SK-N-SH (cell line): ENCODE results near the gene MGLL. TPM values are rescaled to one million over a fixed set of nuclear protein-coding genes. Genes with fewer than 3 reads are reported as not detected.

Experiments used
- CTCF ChIA-PET: fragments of 300-600, 350-600 bp; formaldehyde crosslinking; extraction: SDS; loops from one replicate; lab custom pipeline; 2021; lab: Yijun Ruan, JAX
- POLR2A ChIA-PET: fragments of 350-600 bp; sonication (Branson Sonifier 250); formaldehyde crosslinking; extraction: SDS; loops from one replicate; lab custom pipeline; 2020; ENCODE audit warnings: antibody characterized with exemption, inconsistent platforms; lab: Yijun Ruan, JAX
- DNase-seq: peaks from one replicate; pipeline ENCODE4 v3.0.0; 2012
- H2AFZ ChIP-seq: fragments of 200-600 bp; sonication (generic); 2 replicates; pipeline ENCODE4 v1.8.1; 2016; ENCODE audit warnings: antibody characterized with exemption, mild to moderate bottlenecking, low read depth
- H3F3A ChIP-seq: fragments of 200-600 bp; sonication (generic); replicated peaks from 2 replicates; pipeline ENCODE3; 2016; ENCODE audit warnings: antibody characterized with exemption, mild to moderate bottlenecking; ENCODE audit not compliant: insufficient read depth
- H3K27ac ChIP-seq, 2 experiments: fragments of 200-500 bp in 1 of 2; fragments of 200-600 bp in 1 of 2; sonication (Bioruptor generic) in 1 of 2; sonication (generic), shearing (Covaris generic) in 1 of 2; 2 replicates each; pipeline versions ENCODE4 v1.5.1 to v1.6.1; 2014 to 2016; ENCODE audit warnings: low read depth in 2 of 2, inconsistent platforms in 1 of 2, low read length in 1 of 2, mild to moderate bottlenecking in 1 of 2, mixed read lengths in 1 of 2
- H3K27me3 ChIP-seq: fragments of 200-600 bp; sonication (generic), shearing (Covaris generic); 2 replicates; pipeline ENCODE4 v1.6.1; 2016; ENCODE audit warnings: mixed run types; ENCODE audit not compliant: insufficient read depth
- H3K36me3 ChIP-seq, 2 experiments: fragments of 200-500 bp in 1 of 2; fragments of 200-600 bp in 1 of 2; sonication (Bioruptor generic) in 1 of 2; sonication (generic) in 1 of 2; replicated peaks in 1 of 2; 2 replicates each; pipeline versions ENCODE3 to v1.5.1; 2014 to 2016; ENCODE audit warnings: low read length in 1 of 2, mild to moderate bottlenecking in 1 of 2; ENCODE audit not compliant: insufficient read depth in 2 of 2, control insufficient read depth in 1 of 2
- H3K4me1 ChIP-seq, 2 experiments: fragments of 200-500 bp in 1 of 2; fragments of 200-600 bp in 1 of 2; sonication (Bioruptor generic) in 1 of 2; sonication (generic), shearing (Covaris generic) in 1 of 2; 2 replicates each; pipeline versions ENCODE4 v1.5.1 to v1.6.1; 2014 to 2016; ENCODE audit warnings: low read depth in 1 of 2, low read length in 1 of 2, mixed run types in 1 of 2; ENCODE audit not compliant: insufficient read depth in 2 of 2, control insufficient read depth in 1 of 2
- H3K4me2 ChIP-seq: fragments of 200-600 bp; sonication (generic), shearing (Covaris generic); 2 replicates; pipeline ENCODE4 v1.6.1; 2017; ENCODE audit warnings: mixed run types
- H3K4me3 ChIP-seq, 2 experiments: fragments of 200-500 bp in 1 of 2; fragments of 200-600 bp in 1 of 2; sonication (Bioruptor generic) in 1 of 2; sonication (generic), shearing (Covaris generic) in 1 of 2; 2 replicates each; pipeline versions ENCODE4 v1.5.1 to v1.8.1; 2014 to 2016; ENCODE audit warnings: low read depth in 2 of 2, inconsistent platforms in 1 of 2, low read length in 1 of 2, mild to moderate bottlenecking in 1 of 2, mixed read lengths in 1 of 2, moderate library complexity in 1 of 2
- H3K79me2 ChIP-seq: fragments of 200-600 bp; sonication (generic); 2 replicates; pipeline ENCODE4 v1.8.1; 2017; ENCODE audit warnings: mild to moderate bottlenecking; ENCODE audit not compliant: insufficient read depth
- H3K9ac ChIP-seq: fragments of 200-600 bp; sonication (generic); 2 replicates; pipeline ENCODE4 v1.6.1; 2017; ENCODE audit warnings: mixed run types
- H3K9me2 ChIP-seq: fragments of 200-600 bp; sonication (generic); 2 replicates; pipeline ENCODE4 v1.6.1; 2017; ENCODE audit warnings: mixed run types
- H3K9me3 ChIP-seq: fragments of 200-600 bp; sonication (generic); 2 replicates; pipeline ENCODE4 v1.6.1; 2017; ENCODE audit warnings: mixed run types, mild to moderate bottlenecking, moderate library complexity
- H4K20me1 ChIP-seq: fragments of 200-600 bp; sonication (generic); 2 replicates; pipeline ENCODE4 v1.6.1; 2017; ENCODE audit warnings: mild to moderate bottlenecking, mixed run types; ENCODE audit not compliant: insufficient read depth
- REST ChIP-seq: IDR thresholded peaks from 2 replicates; pipeline ENCODE4 v1.6.1; 2012; ENCODE audit warnings: mild to moderate bottlenecking, low read depth, low read length, moderate library complexity
- RFX5 ChIP-seq: IDR thresholded peaks from 2 replicates; pipeline ENCODE4 v1.6.1; 2012; ENCODE audit warnings: mild to moderate bottlenecking, improper control_type of control experiment, low read length
- TAF1 ChIP-seq: IDR thresholded peaks from 2 replicates; pipeline ENCODE4 v1.6.1; 2012; ENCODE audit warnings: low read depth, mild to moderate bottlenecking, low read length, moderate library complexity, borderline replicate concordance
- USF1 ChIP-seq: IDR thresholded peaks from 2 replicates; pipeline ENCODE4 v1.4.0; 2012; ENCODE audit warnings: low read depth, borderline replicate concordance
- ZBTB33 ChIP-seq: IDR thresholded peaks from 2 replicates; pipeline ENCODE4 v1.4.0; 2012; ENCODE audit warnings: low read depth, borderline replicate concordance
- WGBS: methylation state at CpG from one replicate; pipeline ENCODE4 v1.1.6; 2017; ENCODE audit warnings: low lambda C conversion rate; 5-methylcytosine and 5-hydroxymethylcytosine counted together
- polyA plus RNA-seq, 3 experiments: library from polyadenylated mRNA; depleted of rRNA; stranded (reverse); fragments of >200 nt; gene quantifications; 2 replicates each; pipeline ENCODE4 v1.2.3, GENCODE V29; 2012

MGLL gene
- polyA plus RNA-seq, 1 of the 3 experiments (the other 2 are of a cell fraction): 2.2 TPM

GRCh38 chr3:127667119-127667681 lies 155.1 kb downstream of the MGLL start (continued):
- TF ChIP-seq USF1 (no peak), RFX5 (no peak)

- TF ChIP-seq TAF1 (no peak), ZBTB33 (no peak), USF1 (no peak), REST (no peak)
- TF ChIP-seq, all 33 proteins: peak for 0
- H3K9me2 ChIP-seq: no peaks in the 10 kb centered on the region
- H2AFZ ChIP-seq: no peak overlapping the region
- no peak for DNase-seq
- no peaks in the 10 kb centered on the region for H4K20me1 ChIP-seq
- WGBS: 72% methylated on average over 2 of the region's 2 CpGs
- no peak overlapping the region for H3K4me2 ChIP-seq
- H3K27me3 ChIP-seq: no peaks in the 10 kb centered on the region
- H3K4me3 ChIP-seq: no peak overlapping the region
- ChIA-PET POLR2A (no interaction called here), CTCF (interaction anchor here (1.0 kb wide), 1 partner anchor 29 kb away, joined by 4 read pairs; no protein-coding TSS in a partner anchor)
- H3K9ac ChIP-seq: no peak overlapping the region
- peaks cover under 1 to 4% of the 10 kb centered on the region in 2 experiments; a peak in 1 of 4 replicates for H3K4me1 ChIP-seq
- no peak overlapping the region; a peak in 1 of 4 replicates for H3K27ac ChIP-seq
- H3F3A ChIP-seq: no peaks in the 10 kb centered on the region
- no peaks in the 10 kb centered on the region for H3K9me3 ChIP-seq
- H3K79me2 ChIP-seq: no peaks in the 10 kb centered on the region
- peaks cover 0 to 10% of the 10 kb centered on the region in 2 experiments for H3K36me3 ChIP-seq
Observed at GRCh38 chr3:127666676-127667075, 155.6 kb downstream of the MGLL start.
